ENCODE results near the gene EPS8.
"Not testable (repeated sequence)": the region's sequence is repeated elsewhere in the genome, so short reads cannot be mapped to it uniquely, and the experiment has no call there.

The EPS8 gene

GRCh38 chr12:15752785-15753184 is 36.4 kb downstream of the EPS8 start:
- Histone ChIP-seq H3K9ac (ENCODE audit: low read length) (no peak overlapping the region), H3K36me3 (ENCODE audit: insufficient read depth, low read length) (no peaks in the 10 kb centered on the region), H3K4me3 (ENCODE audit: low read depth in 1 of 2, low read length in 2 of 2) (no peak overlapping the region), H3K4me1 (ENCODE audit: insufficient read depth, low read length) (peaks cover 35% of the 10 kb centered on the region), H3K27me3 (ENCODE audit: control insufficient read depth in 1 of 2, insufficient read depth in 2 of 2, low read length in 2 of 2) (no peaks in the 10 kb centered on the region), H3K27ac (ENCODE audit: low read depth, low read length) (no peak overlapping the region), H3K9me3 (ENCODE audit: low read length) (no peaks in the 10 kb centered on the region)

GRCh38 chr12:15751741-15752140 is 37.4 kb downstream of the EPS8 start:
- Histone ChIP-seq H3K27ac (ENCODE audit: low read depth, low read length) (no peak overlapping the region), H3K36me3 (ENCODE audit: insufficient read depth, low read length) (no peaks in the 10 kb centered on the region), H3K4me3 (ENCODE audit: low read depth in 1 of 2, low read length in 2 of 2) (no peak overlapping the region), H3K4me1 (ENCODE audit: insufficient read depth, low read length) (peaks cover 35% of the 10 kb centered on the region), H3K9me3 (ENCODE audit: low read length) (no peaks in the 10 kb centered on the region), H3K27me3 (ENCODE audit: control insufficient read depth in 1 of 2, insufficient read depth in 2 of 2, low read length in 2 of 2) (no peaks in the 10 kb centered on the region), H3K9ac (ENCODE audit: low read length) (no peak overlapping the region)

- H3K4me3 ChIP-seq (ENCODE audit: low read depth in 1 of 2, low read length in 2 of 2) = no peak overlapping the region
Observed at GRCh38 chr12:15749937-15750336, 39.3 kb downstream of the EPS8 start.

GRCh38 chr12:15741870-15742269 is 47.3 kb downstream of the EPS8 start:
- H3K9me3 ChIP-seq (ENCODE audit: low read length); H3K27me3 ChIP-seq (ENCODE audit: control insufficient read depth in 1 of 2, insufficient read depth in 2 of 2, low read length in 2 of 2); H3K4me3 ChIP-seq (ENCODE audit: low read depth in 1 of 2, low read length in 2 of 2); H3K9ac ChIP-seq (ENCODE audit: low read length); H3K36me3 ChIP-seq (ENCODE audit: insufficient read depth, low read length); H3K27ac ChIP-seq (ENCODE audit: low read depth, low read length): not testable (repeated sequence)
- H3K4me1 ChIP-seq (ENCODE audit: insufficient read depth, low read length) = peaks cover 20% of the 10 kb centered on the region

More at GRCh38 chr12:15749937-15750336, 39.3 kb downstream of the EPS8 start:
- no peak overlapping the region for H3K27ac ChIP-seq (ENCODE audit: low read depth, low read length)
- H3K9ac ChIP-seq (ENCODE audit: low read length) = no peak overlapping the region
- H3K9me3 ChIP-seq (ENCODE audit: low read length) = no peaks in the 10 kb centered on the region
- H3K36me3 ChIP-seq (ENCODE audit: insufficient read depth, low read length) = no peaks in the 10 kb centered on the region
- peaks cover 25% of the 10 kb centered on the region for H3K4me1 ChIP-seq (ENCODE audit: insufficient read depth, low read length)
- no peaks in the 10 kb centered on the region for H3K27me3 ChIP-seq (ENCODE audit: control insufficient read depth in 1 of 2, insufficient read depth in 2 of 2, low read length in 2 of 2)

- no peaks in the 10 kb centered on the region for H3K27me3 ChIP-seq (ENCODE audit: control insufficient read depth in 1 of 2, insufficient read depth in 2 of 2, low read length in 2 of 2)
- H3K9ac ChIP-seq (ENCODE audit: low read length) = no peak overlapping the region
- H3K36me3 ChIP-seq (ENCODE audit: insufficient read depth, low read length) = no peaks in the 10 kb centered on the region
- H3K4me1 ChIP-seq (ENCODE audit: insufficient read depth, low read length) = peaks cover 20% of the 10 kb centered on the region
- H3K27ac ChIP-seq (ENCODE audit: low read depth, low read length) = no peak overlapping the region
- no peaks in the 10 kb centered on the region for H3K9me3 ChIP-seq (ENCODE audit: low read length)
- H3K4me3 ChIP-seq (ENCODE audit: low read depth in 1 of 2, low read length in 2 of 2) = no peak overlapping the region
Observed at GRCh38 chr12:15741082-15741481, 48.1 kb downstream of the EPS8 start.

GRCh38 chr12:15740389-15740788 is 48.8 kb downstream of the EPS8 start:
- not testable (repeated sequence) for H3K9ac ChIP-seq (ENCODE audit: low read length); H3K4me3 ChIP-seq (ENCODE audit: low read depth in 1 of 2, low read length in 2 of 2); H3K27me3 ChIP-seq (ENCODE audit: control insufficient read depth in 1 of 2, insufficient read depth in 2 of 2, low read length in 2 of 2); H3K27ac ChIP-seq (ENCODE audit: low read depth, low read length); H3K9me3 ChIP-seq (ENCODE audit: low read length); H3K36me3 ChIP-seq (ENCODE audit: insufficient read depth, low read length)
- H3K4me1 ChIP-seq (ENCODE audit: insufficient read depth, low read length) = peaks cover 20% of the 10 kb centered on the region

- no peaks in the 10 kb centered on the region for H3K9me3 ChIP-seq (ENCODE audit: low read length)
- H3K36me3 ChIP-seq (ENCODE audit: insufficient read depth, low read length) = no peaks in the 10 kb centered on the region
- H3K4me3 ChIP-seq (ENCODE audit: low read depth in 1 of 2, low read length in 2 of 2) = no peak overlapping the region
- no peak overlapping the region for H3K9ac ChIP-seq (ENCODE audit: low read length)
- no peak overlapping the region for H3K27ac ChIP-seq (ENCODE audit: low read depth, low read length)
- H3K4me1 ChIP-seq (ENCODE audit: insufficient read depth, low read length) = peaks cover 20% of the 10 kb centered on the region
- no peaks in the 10 kb centered on the region for H3K27me3 ChIP-seq (ENCODE audit: control insufficient read depth in 1 of 2, insufficient read depth in 2 of 2, low read length in 2 of 2)
Observed at GRCh38 chr12:15738438-15739015, 50.7 kb downstream of the EPS8 start.

GRCh38 chr12:15735837-15736615 is 53.2 kb downstream of the EPS8 start:
- H3K4me3 ChIP-seq (ENCODE audit: low read depth in 1 of 2, low read length in 2 of 2) = no peak overlapping the region
- H3K27me3 ChIP-seq (ENCODE audit: control insufficient read depth in 1 of 2, insufficient read depth in 2 of 2, low read length in 2 of 2) = no peaks in the 10 kb centered on the region
- H3K9ac ChIP-seq (ENCODE audit: low read length) = no peak overlapping the region
- no peaks in the 10 kb centered on the region for H3K9me3 ChIP-seq (ENCODE audit: low read length)
- H3K4me1 ChIP-seq (ENCODE audit: insufficient read depth, low read length) = peaks cover 24% of the 10 kb centered on the region
- no peaks in the 10 kb centered on the region for H3K36me3 ChIP-seq (ENCODE audit: insufficient read depth, low read length)
- no peak overlapping the region for H3K27ac ChIP-seq (ENCODE audit: low read depth, low read length)

GRCh38 chr12:15733136-15733535 is 56.1 kb downstream of the EPS8 start:
- no peak overlapping the region for H3K9ac ChIP-seq (ENCODE audit: low read length)
- H3K9me3 ChIP-seq (ENCODE audit: low read length) = no peaks in the 10 kb centered on the region
- no peak overlapping the region for H3K27ac ChIP-seq (ENCODE audit: low read depth, low read length)
- no peak overlapping the region for H3K4me3 ChIP-seq (ENCODE audit: low read depth in 1 of 2, low read length in 2 of 2)
- H3K27me3 ChIP-seq (ENCODE audit: control insufficient read depth in 1 of 2, insufficient read depth in 2 of 2, low read length in 2 of 2) = no peaks in the 10 kb centered on the region
- H3K4me1 ChIP-seq (ENCODE audit: insufficient read depth, low read length) = peaks cover 15% of the 10 kb centered on the region
- no peaks in the 10 kb centered on the region for H3K36me3 ChIP-seq (ENCODE audit: insufficient read depth, low read length)

GRCh38 chr12:15732341-15733061 is 56.7 kb downstream of the EPS8 start:
- Histone ChIP-seq H3K27ac (ENCODE audit: low read depth, low read length) (no peak overlapping the region), H3K4me1 (ENCODE audit: insufficient read depth, low read length) (peaks cover 18% of the 10 kb centered on the region)

GRCh38 chr12:15731940-15732339 is 57.2 kb downstream of the EPS8 start:
- Histone ChIP-seq H3K9me3 (ENCODE audit: low read length) (no peaks in the 10 kb centered on the region), H3K4me1 (ENCODE audit: insufficient read depth, low read length) (peaks cover 18% of the 10 kb centered on the region), H3K4me3 (ENCODE audit: low read depth in 1 of 2, low read length in 2 of 2) (no peak overlapping the region), H3K36me3 (ENCODE audit: insufficient read depth, low read length) (no peaks in the 10 kb centered on the region), H3K27me3 (ENCODE audit: control insufficient read depth in 1 of 2, insufficient read depth in 2 of 2, low read length in 2 of 2) (no peaks in the 10 kb centered on the region), H3K27ac (ENCODE audit: low read depth, low read length) (no peak overlapping the region), H3K9ac (ENCODE audit: low read length) (no peak overlapping the region)

More at GRCh38 chr12:15732341-15733061, 56.7 kb downstream of the EPS8 start:
- no peak overlapping the region for H3K4me3 ChIP-seq (ENCODE audit: low read depth in 1 of 2, low read length in 2 of 2)
- H3K9me3 ChIP-seq (ENCODE audit: low read length) = no peaks in the 10 kb centered on the region
- no peak overlapping the region for H3K9ac ChIP-seq (ENCODE audit: low read length)
- no peaks in the 10 kb centered on the region for H3K27me3 ChIP-seq (ENCODE audit: control insufficient read depth in 1 of 2, insufficient read depth in 2 of 2, low read length in 2 of 2)
- H3K36me3 ChIP-seq (ENCODE audit: insufficient read depth, low read length) = no peaks in the 10 kb centered on the region
